ENCODE results near the gene CCDC68. TPM values are rescaled to one million over a fixed set of nuclear protein-coding genes. Genes with fewer than 3 reads are reported as not detected.
"Not testable (repeated sequence)": the region's sequence is repeated elsewhere in the genome, so short reads cannot be mapped to it uniquely, and the experiment has no call there.

CCDC68 gene
- total RNA-seq, 6 donors from 2014 or later = 12.4 to 37.7 (median 26.2) TPM

DNA sequence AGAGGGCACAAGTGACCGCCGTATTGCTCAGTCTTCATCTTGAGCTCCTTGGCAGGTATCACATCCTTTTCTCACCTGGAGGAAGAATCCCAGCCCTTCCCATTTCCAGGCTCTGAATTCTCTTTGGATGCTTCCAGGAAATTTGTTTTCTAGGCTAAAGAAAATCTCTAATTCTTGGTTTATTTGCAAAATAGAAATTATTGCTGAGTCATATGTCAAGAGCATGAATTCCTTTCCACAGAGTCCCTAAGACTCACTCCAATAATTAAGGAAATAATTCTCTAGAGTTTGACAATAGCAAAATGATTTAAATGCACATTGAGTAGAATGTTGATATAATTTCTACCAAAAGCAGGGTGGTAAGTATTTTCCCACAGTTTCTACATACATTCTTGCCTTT lies 16.3 kb upstream of the CCDC68 start:
- ATAC-seq (ENCODE audit: low FRiP score in 2 of 2) (no peak), DNase-seq (no peak)
- no peaks in the 10 kb centered on the region for H3K36me3 ChIP-seq
- H3K9me3 ChIP-seq = no peaks in the 10 kb centered on the region
- no peaks in the 10 kb centered on the region for H3K4me1 ChIP-seq
- no peak overlapping the region for H3K27ac ChIP-seq
- no peaks in the 10 kb centered on the region for H3K27me3 ChIP-seq
- H3K4me3 ChIP-seq = no peak overlapping the region
- TF ChIP-seq POLR2A (IDR thresholded peaks at IDR 0.05) (no peak), EP300 (IDR thresholded peaks at IDR 0.05) (no peak), POLR2AphosphoS5 (IDR thresholded peaks at IDR 0.05) (no peak)
- TF ChIP-seq, protein P1, sequence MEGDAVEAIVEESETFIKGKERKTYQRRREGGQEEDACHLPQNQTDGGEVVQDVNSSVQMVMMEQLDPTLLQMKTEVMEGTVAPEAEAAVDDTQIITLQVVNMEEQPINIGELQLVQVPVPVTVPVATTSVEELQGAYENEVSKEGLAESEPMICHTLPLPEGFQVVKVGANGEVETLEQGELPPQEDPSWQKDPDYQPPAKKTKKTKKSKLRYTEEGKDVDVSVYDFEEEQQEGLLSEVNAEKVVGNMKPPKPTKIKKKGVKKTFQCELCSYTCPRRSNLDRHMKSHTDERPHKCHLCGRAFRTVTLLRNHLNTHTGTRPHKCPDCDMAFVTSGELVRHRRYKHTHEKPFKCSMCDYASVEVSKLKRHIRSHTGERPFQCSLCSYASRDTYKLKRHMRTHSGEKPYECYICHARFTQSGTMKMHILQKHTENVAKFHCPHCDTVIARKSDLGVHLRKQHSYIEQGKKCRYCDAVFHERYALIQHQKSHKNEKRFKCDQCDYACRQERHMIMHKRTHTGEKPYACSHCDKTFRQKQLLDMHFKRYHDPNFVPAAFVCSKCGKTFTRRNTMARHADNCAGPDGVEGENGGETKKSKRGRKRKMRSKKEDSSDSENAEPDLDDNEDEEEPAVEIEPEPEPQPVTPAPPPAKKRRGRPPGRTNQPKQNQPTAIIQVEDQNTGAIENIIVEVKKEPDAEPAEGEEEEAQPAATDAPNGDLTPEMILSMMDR (IDR thresholded peaks at IDR 0.05) = no peak
- WGBS, 2 donors = 100% methylated on average over 2 of the region's 2 CpGs

DNA sequence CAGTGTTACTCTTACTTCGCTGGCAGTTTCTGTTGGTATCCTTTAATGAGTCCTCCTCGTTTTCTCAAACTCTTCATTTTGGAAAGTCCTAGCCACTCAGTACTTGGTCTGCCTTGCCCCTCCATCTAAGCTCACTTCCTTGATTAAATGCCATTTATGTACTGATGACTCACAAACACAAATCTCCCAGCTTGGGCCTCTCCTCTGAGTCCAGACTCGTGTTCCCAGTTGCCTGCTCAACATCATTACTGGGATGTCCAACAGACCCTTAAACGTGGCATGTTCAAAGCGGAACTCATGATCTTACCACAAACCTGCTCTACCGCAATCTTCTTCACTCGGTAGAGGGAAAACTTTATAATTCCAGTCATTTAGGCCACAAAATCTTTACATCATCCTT lies 13.8 kb upstream of the CCDC68 start:
- Histone ChIP-seq H3K36me3 (no peaks in the 10 kb centered on the region), H3K27me3 (no peaks in the 10 kb centered on the region), H3K9me3 (no peaks in the 10 kb centered on the region), H3K4me3 (no peak overlapping the region), H3K4me1 (no peaks in the 10 kb centered on the region), H3K27ac (no peak overlapping the region)
- no peak for ATAC-seq (ENCODE audit: low FRiP score in 2 of 2)
- TF ChIP-seq POLR2AphosphoS5 (IDR thresholded peaks at IDR 0.05) (no peak), EP300 (IDR thresholded peaks at IDR 0.05) (no peak), POLR2A (IDR thresholded peaks at IDR 0.05) (no peak)
- TF ChIP-seq, protein P1 (IDR thresholded peaks at IDR 0.05) = no peak
- DNase-seq = no peak
- 89 to 93% methylated on average over 7 of the region's 7 CpGs for WGBS, 2 donors

DNA sequence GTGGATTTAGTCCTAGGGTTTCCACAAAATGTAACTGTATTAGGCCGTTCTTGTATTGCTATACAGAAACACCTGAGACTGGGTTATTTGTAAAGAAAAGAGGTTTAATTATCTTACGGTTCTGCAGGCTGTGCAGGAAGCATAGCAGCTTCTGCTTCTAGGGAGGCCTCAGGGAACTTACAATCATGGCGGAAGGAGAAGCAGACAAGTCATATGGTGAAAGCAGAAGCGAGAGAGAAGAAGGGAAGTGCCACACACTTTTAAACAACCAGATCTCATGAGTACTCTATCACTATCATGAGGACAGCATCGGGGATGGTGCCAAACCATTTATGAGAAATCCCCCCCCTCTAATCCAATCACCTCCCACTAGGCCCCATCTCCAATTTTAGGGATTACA lies 9.5 kb upstream of the CCDC68 start:
- Histone ChIP-seq H3K4me1 (no peaks in the 10 kb centered on the region), H3K9me3 (no peaks in the 10 kb centered on the region), H3K4me3 (no peak overlapping the region), H3K27ac (no peak overlapping the region), H3K36me3 (no peaks in the 10 kb centered on the region), H3K27me3 (no peaks in the 10 kb centered on the region)
- DNase-seq = no peak
- no peak for TF ChIP-seq EP300 (IDR thresholded peaks at IDR 0.05)
- TF ChIP-seq, protein P1 (IDR thresholded peaks at IDR 0.05) = no peak
- TF ChIP-seq POLR2AphosphoS5 (IDR thresholded peaks at IDR 0.05) = no peak
- TF ChIP-seq POLR2A (IDR thresholded peaks at IDR 0.05) = no peak
- no peak for ATAC-seq (ENCODE audit: low FRiP score in 2 of 2)
- 89% methylated on average over 5 of the region's 5 CpGs for WGBS, 2 donors

DNA sequence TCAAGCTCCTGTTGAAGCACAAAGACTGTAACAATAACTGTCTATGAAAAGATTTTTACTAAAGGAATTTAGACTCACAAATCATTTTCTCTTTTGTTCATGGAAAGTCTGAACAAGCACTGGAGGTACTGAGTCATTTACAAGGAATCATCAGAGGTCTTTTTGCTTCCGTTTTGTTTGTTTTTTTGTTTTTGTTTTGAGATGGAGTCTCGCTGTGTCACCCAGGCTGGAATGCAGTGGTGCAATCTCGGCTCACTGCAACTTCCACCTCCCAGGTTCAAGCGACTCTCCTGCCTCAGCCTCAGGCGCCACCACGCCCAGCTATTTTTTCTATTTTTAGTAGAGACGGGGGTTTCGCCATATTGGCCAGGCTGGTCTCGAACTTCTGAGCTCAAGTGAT lies 9.0 kb upstream of the CCDC68 start:
- H3K9me3 ChIP-seq; ATAC-seq (ENCODE audit: low FRiP score in 2 of 2); DNase-seq; H3K27me3 ChIP-seq; H3K27ac ChIP-seq; H3K36me3 ChIP-seq; H3K4me1 ChIP-seq; H3K4me3 ChIP-seq: not testable (repeated sequence)
- WGBS, 2 donors = 94 to 95% methylated on average over 9 of the region's 9 CpGs

DNA sequence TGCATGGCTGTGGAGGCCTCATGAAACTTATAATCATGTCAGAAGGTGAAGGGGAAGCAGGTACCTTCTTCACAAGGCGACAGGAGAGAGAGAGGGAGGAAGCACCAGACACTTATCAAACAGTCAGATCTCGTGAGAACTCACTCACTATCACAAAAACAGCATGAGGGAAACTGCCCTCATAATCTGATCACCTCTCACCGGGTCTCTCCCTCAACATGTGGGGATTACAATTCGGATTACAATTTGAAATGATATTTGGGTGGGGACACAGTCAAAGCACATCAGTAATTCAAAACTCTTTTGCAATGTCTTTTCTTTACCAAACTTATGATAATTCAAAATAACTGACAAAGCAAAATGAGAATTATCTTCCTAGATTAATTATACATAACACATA lies 8.5 kb upstream of the CCDC68 start:
- Histone ChIP-seq H3K27me3 (no peaks in the 10 kb centered on the region), H3K4me3 (no peak overlapping the region), H3K9me3 (no peaks in the 10 kb centered on the region), H3K4me1 (no peaks in the 10 kb centered on the region), H3K27ac (no peak overlapping the region), H3K36me3 (no peaks in the 10 kb centered on the region)
- TF ChIP-seq POLR2AphosphoS5 (IDR thresholded peaks at IDR 0.05) (no peak), POLR2A (IDR thresholded peaks at IDR 0.05) (no peak), EP300 (IDR thresholded peaks at IDR 0.05) (no peak)
- TF ChIP-seq, protein P1 (IDR thresholded peaks at IDR 0.05) = no peak
- 73 to 79% methylated on average over 4 of the region's 4 CpGs for WGBS, 2 donors
- DNase-seq (no peak), ATAC-seq (ENCODE audit: low FRiP score in 2 of 2) (no peak)

Data from upper lobe of left lung (tissue), 6 donors.